Measurements from ENCODE around the gene PBLD.

The PBLD gene

GRCh38 chr10:68242051-68242450 lies 90.7 kb downstream of the PBLD start:
- DNase-seq (ENCODE audit: low read depth) = no peak

GRCh38 chr10:68239596-68240150 lies 93.1 kb downstream of the PBLD start:
- no peak overlapping the region for H3K4me3 ChIP-seq (ENCODE audit: low read length)
- peak; percentile 30 for DNase-seq (ENCODE audit: low read depth)
- no peaks in the 10 kb centered on the region for H3K9me3 ChIP-seq (ENCODE audit: control insufficient read depth, low read length)
- no peaks in the 10 kb centered on the region for H3K36me3 ChIP-seq (ENCODE audit: control insufficient read depth, insufficient read depth, low read length, severe bottlenecking)
- no peak overlapping the region for H3K9ac ChIP-seq (ENCODE audit: low read length)
- no peaks in the 10 kb centered on the region for H3K4me1 ChIP-seq (ENCODE audit: control insufficient read depth, insufficient read depth, low read length)
- H3K27me3 ChIP-seq (replicated peaks; ENCODE audit: control insufficient read depth, insufficient read depth, low read length) = no peaks in the 10 kb centered on the region

More at GRCh38 chr10:68242051-68242450, 90.7 kb downstream of the PBLD start:
- Histone ChIP-seq H3K9ac (ENCODE audit: low read length) (no peak overlapping the region), H3K9me3 (ENCODE audit: control insufficient read depth, low read length) (no peaks in the 10 kb centered on the region), H3K4me3 (ENCODE audit: low read length) (no peak overlapping the region), H3K36me3 (ENCODE audit: control insufficient read depth, insufficient read depth, low read length, severe bottlenecking) (no peaks in the 10 kb centered on the region), H3K4me1 (ENCODE audit: control insufficient read depth, insufficient read depth, low read length) (no peaks in the 10 kb centered on the region), H3K27me3 (replicated peaks; ENCODE audit: control insufficient read depth, insufficient read depth, low read length) (no peaks in the 10 kb centered on the region)

GRCh38 chr10:68239069-68239468 lies 93.7 kb downstream of the PBLD start:
- DNase-seq (ENCODE audit: low read depth) = no peak
- H3K4me3 ChIP-seq (ENCODE audit: low read length) = no peak overlapping the region
- no peaks in the 10 kb centered on the region for H3K9me3 ChIP-seq (ENCODE audit: control insufficient read depth, low read length)
- peaks cover 1% of the 10 kb centered on the region for H3K27me3 ChIP-seq (replicated peaks; ENCODE audit: control insufficient read depth, insufficient read depth, low read length)
- H3K9ac ChIP-seq (ENCODE audit: low read length) = no peak overlapping the region
- H3K36me3 ChIP-seq (ENCODE audit: control insufficient read depth, insufficient read depth, low read length, severe bottlenecking) = no peaks in the 10 kb centered on the region
- H3K4me1 ChIP-seq (ENCODE audit: control insufficient read depth, insufficient read depth, low read length) = no peaks in the 10 kb centered on the region

GRCh38 chr10:68238371-68238770 lies 94.4 kb downstream of the PBLD start:
- DNase-seq (ENCODE audit: low read depth) = no peak
- H3K27me3 ChIP-seq (replicated peaks; ENCODE audit: control insufficient read depth, insufficient read depth, low read length) = peaks cover 6% of the 10 kb centered on the region
- H3K9ac ChIP-seq (ENCODE audit: low read length) = no peak overlapping the region
- no peak overlapping the region for H3K4me3 ChIP-seq (ENCODE audit: low read length)
- no peaks in the 10 kb centered on the region for H3K36me3 ChIP-seq (ENCODE audit: control insufficient read depth, insufficient read depth, low read length, severe bottlenecking)
- no peaks in the 10 kb centered on the region for H3K9me3 ChIP-seq (ENCODE audit: control insufficient read depth, low read length)
- no peaks in the 10 kb centered on the region for H3K4me1 ChIP-seq (ENCODE audit: control insufficient read depth, insufficient read depth, low read length)

- H3K4me3 ChIP-seq (ENCODE audit: low read length) = no peak overlapping the region
- no peak for DNase-seq (ENCODE audit: low read depth)
- H3K27me3 ChIP-seq (replicated peaks; ENCODE audit: control insufficient read depth, insufficient read depth, low read length) = peaks cover 6% of the 10 kb centered on the region
Observed at GRCh38 chr10:68237173-68237572, 95.6 kb downstream of the PBLD start.

GRCh38 chr10:68235581-68235980 lies 97.1 kb downstream of the PBLD start:
- Histone ChIP-seq H3K27me3 (replicated peaks; ENCODE audit: control insufficient read depth, insufficient read depth, low read length) (peaks cover 6% of the 10 kb centered on the region), H3K9ac (ENCODE audit: low read length) (no peak overlapping the region), H3K9me3 (ENCODE audit: control insufficient read depth, low read length) (no peaks in the 10 kb centered on the region), H3K4me3 (ENCODE audit: low read length) (no peak overlapping the region), H3K36me3 (ENCODE audit: control insufficient read depth, insufficient read depth, low read length, severe bottlenecking) (no peaks in the 10 kb centered on the region), H3K4me1 (ENCODE audit: control insufficient read depth, insufficient read depth, low read length) (peaks cover 8% of the 10 kb centered on the region)
- DNase-seq (ENCODE audit: low read depth) = no peak

More at GRCh38 chr10:68237173-68237572, 95.6 kb downstream of the PBLD start:
- no peak overlapping the region for H3K9ac ChIP-seq (ENCODE audit: low read length)
- no peaks in the 10 kb centered on the region for H3K9me3 ChIP-seq (ENCODE audit: control insufficient read depth, low read length)
- no peaks in the 10 kb centered on the region for H3K4me1 ChIP-seq (ENCODE audit: control insufficient read depth, insufficient read depth, low read length)
- no peaks in the 10 kb centered on the region for H3K36me3 ChIP-seq (ENCODE audit: control insufficient read depth, insufficient read depth, low read length, severe bottlenecking)

- Histone ChIP-seq H3K36me3 (ENCODE audit: control insufficient read depth, insufficient read depth, low read length, severe bottlenecking) (no peaks in the 10 kb centered on the region), H3K27me3 (replicated peaks; ENCODE audit: control insufficient read depth, insufficient read depth, low read length) (peaks cover 6% of the 10 kb centered on the region), H3K9ac (ENCODE audit: low read length) (no peak overlapping the region), H3K9me3 (ENCODE audit: control insufficient read depth, low read length) (no peaks in the 10 kb centered on the region), H3K4me3 (ENCODE audit: low read length) (no peak overlapping the region), H3K4me1 (ENCODE audit: control insufficient read depth, insufficient read depth, low read length) (peaks cover 8% of the 10 kb centered on the region)
- DNase-seq (ENCODE audit: low read depth) = no peak
Observed at GRCh38 chr10:68235111-68235510, 97.6 kb downstream of the PBLD start.

GRCh38 chr10:68233046-68233445 lies 99.7 kb downstream of the PBLD start:
- Histone ChIP-seq H3K36me3 (ENCODE audit: control insufficient read depth, insufficient read depth, low read length, severe bottlenecking) (no peaks in the 10 kb centered on the region), H3K9me3 (ENCODE audit: control insufficient read depth, low read length) (no peaks in the 10 kb centered on the region), H3K9ac (ENCODE audit: low read length) (no peak overlapping the region), H3K27me3 (replicated peaks; ENCODE audit: control insufficient read depth, insufficient read depth, low read length) (peaks cover 6% of the 10 kb centered on the region), H3K4me1 (ENCODE audit: control insufficient read depth, insufficient read depth, low read length) (peaks cover 8% of the 10 kb centered on the region), H3K4me3 (ENCODE audit: low read length) (no peak overlapping the region)
- DNase-seq (ENCODE audit: low read depth) = no peak

Measured in adipocyte (in vitro differentiated cells).